HG02973 (cell line): ENCODE results near the gene LIPH.
"Not testable (repeated sequence)": the region's sequence is repeated elsewhere in the genome, so short reads cannot be mapped to it uniquely, and the experiment has no call there.

ENCODE experiments used
- ATAC-seq: cut with Tn5 transposase; IDR thresholded peaks from one replicate; pipeline ENCODE4 v1.9.1; 2021; ENCODE audit warnings: moderate library complexity; ENCODE audit not compliant: unreplicated experiment

LIPH gene

DNA sequence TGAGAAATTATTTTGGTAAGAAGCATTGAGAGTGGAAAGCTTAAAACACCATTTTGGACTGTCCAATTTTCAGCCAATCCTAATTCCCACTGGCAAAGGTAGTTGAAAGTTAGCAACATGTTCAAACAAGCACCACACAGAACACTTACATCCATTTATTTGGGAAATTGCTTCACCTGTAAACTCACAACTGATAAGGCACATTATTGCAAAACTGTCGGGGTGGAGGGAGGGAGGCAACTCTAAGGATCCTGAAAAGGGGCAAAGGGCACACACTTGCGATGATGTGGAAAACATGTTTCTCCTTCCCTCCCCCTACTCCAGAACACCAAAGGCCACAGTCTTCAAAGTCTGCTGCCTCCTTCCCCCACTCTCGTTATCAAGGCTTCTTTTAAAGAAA lies 62.9 kb downstream of the LIPH start:
- no peak for ATAC-seq

DNA sequence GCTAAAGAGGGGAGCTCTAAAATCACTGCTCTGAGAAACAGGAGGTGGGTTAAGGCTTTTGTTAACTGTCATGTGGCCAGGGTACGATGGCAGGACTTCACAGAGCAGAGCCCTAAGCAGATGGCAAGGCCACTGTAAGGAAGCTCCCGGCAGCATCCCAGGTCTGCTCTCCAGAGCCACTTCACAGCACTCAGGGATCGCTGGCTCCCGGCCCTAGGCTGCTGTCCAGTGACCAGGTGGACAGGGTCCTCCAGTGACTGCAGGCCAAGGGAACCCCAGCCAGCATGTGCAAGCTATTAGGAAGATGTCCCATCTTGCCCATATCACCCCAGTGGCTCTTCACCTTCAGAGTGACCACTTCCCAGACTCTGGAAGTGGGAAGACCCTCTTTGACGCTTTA lies 63.9 kb downstream of the LIPH start:
- no peak for ATAC-seq

DNA sequence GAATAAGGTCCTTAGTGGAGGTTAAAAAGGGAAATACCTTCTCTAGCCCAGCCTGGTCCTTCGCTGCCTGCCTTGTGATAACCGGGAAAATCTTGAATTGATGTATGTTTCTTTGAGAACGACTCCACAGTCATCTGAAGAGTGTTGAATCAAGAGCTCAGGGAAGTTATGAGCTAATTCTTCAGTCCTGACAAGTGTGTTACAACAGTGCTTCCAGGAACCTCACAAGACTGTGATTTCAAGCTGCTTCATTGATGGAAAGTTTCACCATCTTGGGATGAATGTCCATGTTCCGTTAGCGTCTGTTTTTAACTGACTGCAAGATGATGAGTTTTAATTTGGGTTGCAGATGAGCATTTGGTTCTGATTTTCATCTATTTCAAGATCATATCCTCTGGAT lies 66.0 kb downstream of the LIPH start:
- ATAC-seq: no peak

DNA sequence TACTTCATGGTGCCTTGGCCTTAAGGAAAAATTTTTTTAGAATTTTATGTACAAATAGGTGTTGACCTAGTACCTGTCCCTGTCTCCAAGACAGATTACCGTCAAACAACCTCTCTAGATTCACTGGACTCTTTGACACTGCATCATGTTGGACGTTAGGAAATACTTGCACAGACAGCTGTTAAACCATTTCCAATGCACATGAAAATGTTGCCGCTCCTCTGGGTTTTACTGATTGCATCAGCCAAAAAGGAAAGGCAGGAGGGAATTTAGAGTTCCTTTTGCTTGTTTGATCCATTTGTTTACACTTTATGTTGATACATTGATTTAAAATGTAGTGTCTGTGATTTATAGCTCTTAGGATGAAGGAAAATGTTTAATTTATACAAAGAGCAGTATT lies 68.1 kb downstream of the LIPH start:
- no peak for ATAC-seq

DNA sequence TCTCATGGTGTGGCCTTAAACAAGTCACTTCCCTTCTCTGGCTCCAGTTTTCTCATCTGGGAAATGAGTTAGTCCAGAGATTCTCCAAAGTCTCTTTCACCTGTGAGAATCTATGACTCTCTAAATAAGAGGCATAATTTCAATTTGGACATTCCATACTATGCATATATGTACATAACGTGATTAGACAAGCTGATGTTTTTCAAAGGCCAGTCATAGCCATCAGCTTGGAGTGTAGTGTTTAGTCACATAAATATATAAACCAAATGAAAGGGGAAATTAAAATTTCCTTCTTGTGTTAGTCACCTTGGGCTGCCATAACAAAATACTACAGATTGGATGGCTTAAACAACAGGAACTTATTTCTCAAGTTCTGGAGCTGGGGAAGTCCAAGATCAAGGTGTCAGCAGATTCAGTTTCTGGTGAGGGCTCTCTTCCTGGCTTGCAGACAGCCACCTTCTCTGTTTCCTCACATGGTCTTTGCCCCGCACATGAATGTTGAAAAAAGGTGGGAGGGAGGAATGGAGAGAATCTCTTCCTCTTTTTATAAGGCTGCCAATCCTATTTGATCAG lies 72.9 kb downstream of the LIPH start:
- no peak for ATAC-seq

DNA sequence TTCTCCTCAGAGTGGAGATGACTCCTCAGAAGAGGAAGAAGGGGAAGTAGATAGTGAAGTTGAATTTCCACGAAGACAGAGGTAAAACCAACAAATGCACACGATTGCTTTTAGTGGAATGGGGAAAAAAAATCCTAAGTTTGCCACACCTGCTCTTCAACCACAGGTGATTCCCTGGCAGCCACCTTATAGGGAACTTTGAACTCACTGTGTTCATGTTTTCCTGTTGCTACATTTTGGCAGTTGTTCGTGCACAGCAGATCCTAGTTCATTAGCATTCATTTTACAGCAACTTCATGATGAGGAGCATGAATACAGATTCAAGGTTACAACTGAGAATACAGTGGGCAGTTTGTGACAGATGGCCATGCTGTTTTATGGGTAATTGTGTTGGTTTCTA lies 75.1 kb downstream of the LIPH start:
- ATAC-seq: no peak

DNA sequence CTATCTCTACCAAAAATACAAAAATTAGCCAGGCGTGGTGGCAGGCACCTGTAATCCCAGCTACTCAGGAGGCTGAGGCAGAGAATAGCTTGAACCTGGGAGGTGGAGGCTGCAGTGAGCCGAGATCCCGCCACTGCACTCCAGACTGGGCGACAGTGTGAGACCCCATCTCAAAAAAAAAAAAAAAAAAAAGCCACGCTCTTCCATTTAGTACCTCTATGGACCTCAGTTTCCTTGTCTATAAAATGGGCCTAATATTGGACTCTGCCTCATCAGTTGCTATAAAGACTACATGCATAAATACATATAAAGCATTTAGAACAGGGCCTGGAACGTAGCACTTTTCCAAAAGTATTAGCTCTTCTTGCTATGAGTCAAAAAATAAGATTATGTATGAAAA lies 77.5 kb downstream of the LIPH start:
- not testable (repeated sequence) for ATAC-seq

DNA sequence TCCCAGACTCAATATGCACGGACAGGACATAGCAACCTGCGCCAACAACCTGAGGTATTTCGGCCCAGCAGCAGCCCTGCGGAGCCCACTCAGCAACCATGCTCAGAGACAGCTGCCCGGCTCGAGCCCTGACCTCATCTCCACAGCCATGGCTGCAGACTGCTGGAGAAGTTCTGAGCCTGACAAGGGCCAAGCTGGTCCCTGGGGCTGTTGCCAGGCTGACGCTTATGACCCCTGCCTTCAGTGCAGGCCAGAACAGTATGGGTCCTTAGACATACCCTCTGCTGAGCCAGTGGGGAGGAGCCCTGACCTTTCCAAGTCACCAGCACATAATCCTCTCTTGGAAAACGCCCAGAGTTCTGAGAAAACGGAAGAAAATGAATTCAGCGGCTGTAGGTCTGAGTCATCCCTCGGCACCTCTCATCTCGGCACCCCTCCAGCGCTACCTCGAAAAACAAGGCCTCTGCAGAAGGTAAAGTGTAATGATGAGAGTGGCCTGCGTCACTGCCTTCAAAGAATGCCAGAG lies 79.0 kb downstream of the LIPH start:
- ATAC-seq: no peak

DNA sequence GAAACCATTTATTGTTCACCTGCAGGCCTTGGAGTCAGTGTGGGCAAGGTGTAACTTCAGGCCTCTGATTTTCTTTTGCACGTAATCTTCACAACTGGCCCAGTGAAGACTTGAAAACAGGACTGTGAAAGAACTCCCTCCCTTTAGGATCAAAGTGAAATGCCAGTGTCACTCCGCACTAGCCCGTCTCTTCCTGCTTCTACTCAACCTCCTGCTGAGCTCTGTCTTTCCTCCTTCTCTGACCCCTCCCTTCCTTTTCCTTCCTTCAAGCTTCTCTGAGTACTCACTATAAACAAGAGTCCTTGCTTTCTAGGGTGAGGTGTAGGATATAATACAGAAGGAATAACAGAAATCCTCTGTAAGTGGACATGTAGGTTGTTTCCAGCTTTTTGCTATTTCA lies 82.1 kb downstream of the LIPH start:
- no peak for ATAC-seq

DNA sequence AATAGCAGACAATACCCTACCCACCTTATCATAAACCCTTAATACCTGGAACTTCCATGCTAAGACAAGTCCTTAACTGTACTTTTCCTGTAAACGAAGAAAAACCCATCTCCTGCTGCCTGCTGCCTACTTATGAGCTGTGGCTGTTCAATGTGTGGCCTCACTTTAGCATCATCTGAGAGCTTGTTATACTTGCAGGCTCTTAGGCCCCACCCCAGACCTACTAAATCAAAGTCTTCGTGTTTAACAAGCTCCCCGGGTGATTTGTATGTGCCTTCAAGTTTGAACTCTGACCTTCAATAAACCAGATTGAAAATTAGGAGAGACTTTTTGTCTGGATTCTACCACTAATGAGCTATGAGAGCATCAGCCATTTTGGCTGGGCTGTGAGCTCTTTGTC lies 82.8 kb downstream of the LIPH start:
- no peak for ATAC-seq

DNA sequence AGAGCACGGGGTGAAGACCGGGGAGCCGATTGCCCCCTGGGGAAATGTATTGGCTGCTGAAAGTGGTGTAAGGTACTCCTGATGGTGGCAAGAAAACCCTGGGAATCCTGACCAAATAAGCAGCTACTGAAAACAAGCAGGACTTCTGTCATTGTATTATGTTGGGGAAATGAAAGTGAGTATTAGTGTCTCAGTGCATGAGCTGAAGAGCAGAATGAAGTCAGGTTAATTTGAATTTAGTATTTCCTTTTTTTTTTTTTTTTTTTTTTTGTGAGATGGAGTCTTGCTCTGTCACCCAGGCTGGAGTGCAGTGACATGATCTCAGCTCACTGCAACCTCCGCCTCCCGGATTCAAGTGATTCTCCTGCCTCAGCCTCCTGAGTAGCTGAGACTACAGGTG lies 86.3 kb downstream of the LIPH start:
- ATAC-seq: not testable (repeated sequence)

DNA sequence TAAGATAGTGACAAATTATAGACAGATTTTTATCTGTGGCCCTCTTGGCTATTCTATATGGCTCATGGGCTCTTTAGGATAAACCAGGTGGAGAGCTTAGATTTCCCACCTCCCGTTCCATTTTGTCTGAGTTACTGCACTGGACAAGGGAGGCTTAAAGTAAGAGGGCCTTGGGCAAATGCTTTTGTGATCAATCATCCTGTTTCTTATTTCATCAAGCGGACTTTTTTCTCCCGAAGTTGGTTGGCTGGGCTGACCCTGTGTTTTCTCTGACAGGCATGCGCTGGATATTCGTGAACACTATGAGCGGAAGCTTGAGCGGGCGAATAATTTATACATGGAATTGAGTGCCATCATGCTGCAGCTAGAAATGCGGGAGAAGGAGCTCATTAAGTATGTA lies 86.9 kb downstream of the LIPH start:
- no peak for ATAC-seq

DNA sequence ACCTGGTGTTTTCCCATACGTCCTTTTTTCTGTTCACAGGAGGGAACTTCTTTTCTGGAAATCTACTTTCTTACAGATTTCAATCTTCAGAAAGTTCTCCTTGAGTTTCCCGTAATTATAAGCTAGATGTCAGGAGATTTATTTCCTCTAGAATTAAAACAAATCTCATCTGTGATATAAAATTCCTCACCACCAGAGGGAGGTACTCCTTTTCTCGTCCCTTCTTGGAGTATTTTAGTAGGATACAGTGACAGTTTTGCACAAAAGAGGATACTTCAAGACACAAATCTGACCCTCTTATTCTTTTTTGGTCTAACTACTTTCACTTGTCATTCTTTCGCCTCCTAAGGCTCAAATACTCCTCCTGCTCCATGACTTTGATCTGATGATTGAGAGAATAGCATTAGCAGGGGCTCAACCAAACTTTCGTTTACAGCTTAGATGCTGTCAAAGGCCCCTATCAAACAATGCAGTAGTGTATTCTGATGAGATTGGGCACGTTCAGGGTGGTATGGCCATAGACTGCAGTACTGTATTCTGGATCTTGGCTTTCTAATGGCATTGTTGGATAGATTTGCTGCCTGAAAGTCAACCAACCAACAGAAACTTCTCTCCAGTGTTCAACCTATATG lies 91.6 kb downstream of the LIPH start:
- ATAC-seq: no peak

DNA sequence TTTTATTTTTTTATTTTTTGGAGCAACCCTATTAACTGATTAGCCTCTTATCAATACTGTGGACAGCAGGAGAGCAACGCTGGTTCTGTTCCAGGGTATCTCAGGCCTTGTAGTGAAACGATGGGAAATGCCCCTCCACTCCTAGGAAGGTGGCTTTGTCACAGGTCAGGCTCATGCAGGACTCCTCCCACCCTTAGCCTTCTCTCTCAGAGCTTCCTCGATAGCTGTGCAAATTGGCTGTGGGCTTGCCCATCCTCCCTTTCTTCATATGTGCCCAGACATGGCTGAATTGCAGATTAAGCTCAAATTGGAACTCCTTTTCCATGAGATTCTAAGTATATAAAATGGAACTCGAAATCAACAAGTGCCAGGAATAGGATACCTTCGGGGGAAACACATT lies 92.1 kb downstream of the LIPH start:
- ATAC-seq: no peak

DNA sequence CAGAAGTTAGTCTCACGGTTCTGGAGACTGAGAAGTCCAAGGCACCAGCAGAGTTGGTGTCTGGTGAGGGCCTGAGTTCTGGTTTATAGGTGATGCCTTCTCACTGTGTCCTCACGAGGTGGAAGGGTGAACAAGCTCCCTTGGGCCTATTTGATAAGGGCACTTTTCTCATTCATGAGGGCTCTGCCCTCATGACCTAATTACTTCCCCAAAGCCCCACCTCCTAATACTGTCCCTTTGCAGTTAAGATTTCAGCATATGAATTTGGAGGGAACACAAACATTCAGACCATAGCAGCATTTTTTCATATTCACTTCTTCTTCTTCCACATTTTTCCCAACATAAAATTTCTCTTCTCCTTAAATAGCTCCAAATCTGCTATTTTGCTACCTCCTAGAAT lies 95.0 kb downstream of the LIPH start:
- no peak for ATAC-seq
